Retinal pigment epithelial cell (primary cell): ENCODE measurements around the gene SGK1.
"Not testable (repeated sequence)": the region's sequence is repeated elsewhere in the genome, so short reads cannot be mapped to it uniquely, and the experiment has no call there.

Experiments
- DNase-seq: peaks from one replicate; pipeline ENCODE4 v3.0.0-alpha.2; 2010; ENCODE audit warnings: low read depth
- H3K4me3 ChIP-seq: 2 replicates; pipeline ENCODE4 v1.5.1; 2011; ENCODE audit warnings: mild to moderate bottlenecking, low read length, control low read depth, moderate library complexity
- TF ChIP-seq, protein P1 (sequence below): conservative IDR thresholded peaks from 2 replicates; pipeline ENCODE4 v1.5.1; 2011; ENCODE audit warnings: low read depth, low read length, control low read depth, inconsistent platforms

SGK1 gene

DNA sequence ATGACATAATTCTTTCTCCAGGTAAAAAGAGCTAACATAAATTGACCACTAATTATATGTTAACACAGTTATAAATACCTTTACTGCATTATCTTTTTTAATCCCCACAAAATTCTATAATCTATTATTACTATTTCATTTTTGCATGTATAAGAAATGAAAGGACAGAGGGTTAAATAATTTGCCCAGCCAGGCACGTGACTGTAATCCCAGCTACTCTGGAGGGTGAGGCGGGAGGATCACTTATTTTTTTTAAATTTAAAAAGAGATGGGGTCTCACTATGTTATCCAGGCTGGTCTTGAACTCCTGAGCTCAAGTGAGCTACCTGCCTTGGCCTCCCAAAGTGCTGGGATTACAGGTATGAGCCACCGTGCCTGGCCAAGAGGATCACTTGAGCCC, 121.9 kb downstream of the SGK1 start:
- no peak overlapping the region for H3K4me3 ChIP-seq
- DNase-seq: no peak
- TF ChIP-seq, protein P1, sequence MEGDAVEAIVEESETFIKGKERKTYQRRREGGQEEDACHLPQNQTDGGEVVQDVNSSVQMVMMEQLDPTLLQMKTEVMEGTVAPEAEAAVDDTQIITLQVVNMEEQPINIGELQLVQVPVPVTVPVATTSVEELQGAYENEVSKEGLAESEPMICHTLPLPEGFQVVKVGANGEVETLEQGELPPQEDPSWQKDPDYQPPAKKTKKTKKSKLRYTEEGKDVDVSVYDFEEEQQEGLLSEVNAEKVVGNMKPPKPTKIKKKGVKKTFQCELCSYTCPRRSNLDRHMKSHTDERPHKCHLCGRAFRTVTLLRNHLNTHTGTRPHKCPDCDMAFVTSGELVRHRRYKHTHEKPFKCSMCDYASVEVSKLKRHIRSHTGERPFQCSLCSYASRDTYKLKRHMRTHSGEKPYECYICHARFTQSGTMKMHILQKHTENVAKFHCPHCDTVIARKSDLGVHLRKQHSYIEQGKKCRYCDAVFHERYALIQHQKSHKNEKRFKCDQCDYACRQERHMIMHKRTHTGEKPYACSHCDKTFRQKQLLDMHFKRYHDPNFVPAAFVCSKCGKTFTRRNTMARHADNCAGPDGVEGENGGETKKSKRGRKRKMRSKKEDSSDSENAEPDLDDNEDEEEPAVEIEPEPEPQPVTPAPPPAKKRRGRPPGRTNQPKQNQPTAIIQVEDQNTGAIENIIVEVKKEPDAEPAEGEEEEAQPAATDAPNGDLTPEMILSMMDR: no peak

- DNase-seq: no peak
- no peak overlapping the region for H3K4me3 ChIP-seq
- TF ChIP-seq, protein P1: no peak
Measured at GRCh38 chr6:134195164-134195906, 122.6 kb downstream of the SGK1 start.

DNA sequence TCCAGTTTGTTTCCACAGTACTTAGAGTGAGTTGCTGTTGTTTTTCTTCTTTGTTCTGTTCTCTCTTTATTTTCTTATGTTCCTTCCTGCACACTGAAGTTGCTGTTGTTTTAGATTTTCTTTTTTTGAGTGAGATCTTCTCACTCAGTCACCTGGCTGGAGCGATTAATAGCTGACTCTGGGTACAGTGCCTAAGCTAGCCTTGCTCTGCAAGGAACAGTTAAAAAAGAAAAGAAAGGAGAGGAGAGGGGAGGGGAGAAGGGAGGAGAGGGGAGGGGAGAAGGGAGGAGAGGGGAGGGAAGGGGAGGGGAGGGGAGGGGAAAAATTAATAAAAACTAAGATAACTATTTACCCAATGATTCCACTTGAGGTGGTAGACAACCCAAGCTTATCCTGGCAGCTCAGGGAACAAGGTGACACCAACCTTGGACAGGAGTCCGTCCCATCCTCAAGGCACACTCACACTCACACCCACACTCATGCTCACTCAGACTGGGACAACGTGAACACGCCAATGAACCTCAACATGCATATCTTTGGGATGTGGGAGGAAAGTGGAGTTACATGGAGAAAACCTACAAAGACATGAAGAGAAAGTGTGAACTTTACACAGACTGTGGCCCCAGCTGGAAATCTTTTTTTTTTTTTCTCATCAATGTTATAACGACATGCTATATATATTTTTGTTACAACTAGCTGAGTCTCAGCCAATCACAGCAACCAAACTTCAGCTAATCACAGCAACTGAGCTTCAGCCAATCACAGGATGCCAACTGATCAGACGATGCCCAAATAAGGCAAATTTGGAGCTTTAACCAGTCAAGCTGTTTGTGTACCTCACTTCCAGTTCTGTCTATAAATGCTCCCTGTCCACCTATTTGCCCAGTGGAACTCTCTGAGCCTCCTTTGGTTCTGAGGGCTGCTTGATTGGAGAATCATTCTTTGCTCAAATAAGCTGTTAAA, 124.1 kb downstream of the SGK1 start:
- no peak for DNase-seq
- TF ChIP-seq, protein P1: no peak
- no peak overlapping the region for H3K4me3 ChIP-seq

DNA sequence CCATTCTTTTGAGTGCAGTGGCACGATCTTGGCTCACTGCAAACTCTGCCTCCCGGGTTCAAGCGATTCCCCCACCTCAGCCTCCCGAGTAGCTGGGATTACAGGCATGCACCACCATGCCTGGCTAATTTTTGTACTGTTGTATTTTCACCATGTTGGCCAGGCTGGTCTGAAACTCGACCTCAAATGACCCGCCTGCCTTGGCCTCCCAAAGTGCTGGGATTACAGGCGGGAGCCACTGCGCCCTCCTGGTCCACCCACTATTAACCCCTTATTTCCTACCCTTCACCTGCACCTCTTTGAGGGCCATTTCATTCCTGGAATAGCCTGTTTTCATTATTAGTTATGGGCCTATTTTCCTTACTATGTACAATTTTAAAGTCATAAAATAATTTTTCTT, 125.3 kb downstream of the SGK1 start:
- H3K4me3 ChIP-seq, DNase-seq: not testable (repeated sequence)

GRCh38 chr6:134190883-134191282, 127.0 kb downstream of the SGK1 start:
- no peak overlapping the region for H3K4me3 ChIP-seq
- TF ChIP-seq, protein P1: no peak
- DNase-seq: no peak

DNA sequence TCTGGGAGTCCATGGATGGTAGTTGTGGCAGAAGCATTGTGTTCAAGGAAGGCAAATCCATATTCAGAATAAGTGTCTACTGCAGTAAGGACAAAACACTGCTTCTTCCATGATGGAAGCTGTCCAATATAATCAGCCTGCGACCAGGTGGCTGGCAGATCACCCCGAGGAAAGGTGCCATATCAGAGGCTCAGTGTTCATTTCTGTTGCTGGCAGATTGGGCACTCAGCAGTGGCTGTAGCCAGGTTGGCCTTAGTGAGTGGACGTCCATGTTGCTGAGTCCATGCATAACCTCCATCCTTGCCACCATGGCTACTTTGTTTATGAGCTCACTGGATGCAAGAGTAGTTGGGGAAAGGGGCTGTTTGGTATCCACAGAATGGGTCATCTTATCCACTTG, 130.2 kb downstream of the SGK1 start:
- DNase-seq: no peak
- H3K4me3 ChIP-seq: no peak overlapping the region
- TF ChIP-seq, protein P1: no peak

DNA sequence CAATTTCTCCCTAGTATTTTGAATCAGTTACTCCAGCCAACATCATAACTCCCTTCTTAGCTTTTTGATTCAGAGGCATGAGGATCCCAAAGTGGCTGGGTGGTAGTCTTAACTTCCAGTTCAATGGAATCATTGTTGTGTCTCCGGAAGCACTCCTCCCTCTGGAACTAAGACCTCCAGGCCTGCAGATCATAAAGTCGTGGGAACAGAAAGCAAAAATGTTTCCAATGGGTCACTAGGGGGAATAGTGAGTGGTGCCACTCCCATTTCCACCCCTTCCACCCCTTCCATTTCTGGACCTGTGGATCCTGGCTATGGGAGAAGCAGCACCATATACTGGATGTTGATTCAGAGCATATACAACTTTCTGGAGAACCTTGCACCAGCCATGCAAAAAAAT, 130.8 kb downstream of the SGK1 start:
- TF ChIP-seq, protein P1: no peak
- H3K4me3 ChIP-seq: no peak overlapping the region
- DNase-seq: no peak
